GM04503 (cell line): ENCODE data around the gene SIMC1.

Source experiments
- DNase-seq: peaks from one replicate; pipeline ENCODE4 v3.0.0-alpha.2; 2012; ENCODE audit warnings: low read depth

Gene SIMC1

DNA sequence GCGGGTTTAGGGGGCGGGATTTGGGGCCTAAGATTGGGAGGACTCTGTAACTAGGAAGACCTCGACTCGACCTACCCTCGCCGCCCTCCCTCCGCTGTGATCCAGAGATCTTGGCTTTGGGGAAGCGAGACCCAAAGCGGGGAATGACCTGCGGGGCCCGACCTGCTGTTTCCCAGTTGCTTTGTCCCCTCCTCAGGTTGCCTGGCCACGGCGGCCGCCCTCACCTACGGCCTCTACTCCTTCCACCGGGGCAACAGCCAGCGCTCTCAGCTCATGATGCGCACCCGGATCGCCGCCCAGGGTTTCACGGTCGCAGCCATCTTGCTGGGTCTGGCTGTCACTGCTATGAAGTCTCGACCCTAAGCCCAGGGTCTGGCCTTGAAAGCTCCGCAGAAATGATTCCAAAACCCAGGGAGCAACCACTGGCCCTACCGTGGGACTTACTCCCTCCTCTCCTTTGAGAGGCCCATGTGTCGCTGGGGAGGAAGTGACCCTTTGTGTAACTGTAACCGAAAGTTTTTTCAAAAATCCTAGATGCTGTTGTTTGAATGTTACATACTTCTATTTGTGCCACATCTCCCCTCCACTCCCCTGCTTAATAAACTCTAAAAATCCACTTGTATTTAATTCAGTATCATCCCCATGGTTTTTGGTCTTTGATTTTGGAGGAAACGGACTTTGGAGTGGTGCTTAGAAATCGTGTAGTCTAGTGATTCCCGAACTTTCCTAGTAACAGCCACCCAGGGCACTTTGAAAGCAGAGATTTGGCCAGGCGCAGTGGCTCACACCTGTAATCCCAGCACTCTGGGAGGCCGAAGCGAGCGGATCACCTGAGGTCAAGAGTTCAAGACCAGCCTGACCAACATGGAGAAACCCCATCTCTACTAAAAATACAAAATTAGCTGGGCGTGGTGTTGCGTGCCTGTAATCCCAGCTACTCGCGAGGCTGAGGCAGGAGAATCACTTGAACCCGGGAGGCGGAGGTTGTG is 151.2 kb downstream of the SIMC1 start:
- no peak for DNase-seq

GRCh38 chr5:176391479-176391878 is 153.3 kb downstream of the SIMC1 start:
- DNase-seq: no peak

- no peak for DNase-seq
Observed at GRCh38 chr5:176391999-176392398, 153.8 kb downstream of the SIMC1 start.

DNA sequence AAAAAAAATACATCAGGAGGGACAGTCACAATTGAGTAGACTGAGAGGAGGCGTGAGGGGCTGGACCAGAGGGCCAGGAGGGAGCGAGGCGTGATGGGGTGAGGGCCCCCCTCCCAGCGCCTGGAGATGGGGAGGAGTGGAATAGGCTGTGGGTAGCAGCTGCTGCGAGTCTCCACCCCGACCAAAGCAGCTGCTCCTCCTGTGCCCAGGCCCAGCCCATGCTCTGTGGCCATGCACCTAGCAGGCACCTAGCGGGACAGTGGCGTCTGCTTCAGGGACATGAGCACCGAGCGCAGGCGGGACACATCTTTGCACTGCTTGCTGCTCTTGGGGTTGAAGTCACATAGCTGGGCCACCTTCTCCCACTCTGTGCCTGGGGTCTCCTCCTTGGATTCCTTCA is 154.3 kb downstream of the SIMC1 start:
- DNase-seq: no peak

GRCh38 chr5:176394096-176394495 is 155.9 kb downstream of the SIMC1 start:
- DNase-seq: no peak

DNA sequence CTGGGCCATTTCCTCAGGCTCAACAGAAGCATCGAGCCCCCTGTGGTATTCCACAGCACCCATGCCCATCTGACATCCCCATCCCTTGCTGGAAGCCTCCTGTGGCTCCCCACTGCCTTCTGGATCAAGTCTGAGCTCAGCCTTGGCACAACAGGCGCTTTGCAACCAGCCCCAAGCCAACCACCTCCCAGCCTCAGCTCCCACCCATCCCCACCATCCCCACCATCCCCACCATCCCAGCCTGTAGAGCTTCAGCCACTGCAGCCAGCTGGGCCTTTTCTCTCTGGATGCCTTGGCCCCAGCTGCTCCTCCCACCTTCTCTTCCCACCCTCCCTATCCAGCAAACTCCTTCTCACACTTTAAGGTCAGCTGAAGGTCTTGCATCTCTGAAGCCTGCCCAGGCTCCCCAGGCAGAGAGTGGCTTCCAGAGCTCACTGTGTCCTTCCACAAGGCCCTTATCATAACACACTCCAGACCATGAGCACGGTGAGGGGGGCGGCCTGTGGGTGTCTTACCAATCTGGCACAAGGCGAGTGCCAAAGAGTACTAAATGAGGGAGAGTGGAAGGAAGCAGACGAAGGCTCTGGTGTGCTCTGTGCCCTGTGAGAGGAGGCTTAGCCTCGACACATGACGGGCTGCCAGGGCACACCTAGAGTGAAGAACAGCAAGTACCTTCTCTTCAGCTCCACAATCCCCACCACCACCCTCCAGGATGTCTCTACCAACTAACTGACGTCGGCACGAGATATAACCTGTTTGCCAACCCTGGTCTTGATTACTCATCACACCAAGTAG is 156.9 kb downstream of the SIMC1 start:
- DNase-seq: no peak
